Upper lobe of right lung (tissue), 1 donor: Measurements from ENCODE around the gene SERAC1. TPM values are rescaled to one million over a fixed set of nuclear protein-coding genes. Genes with fewer than 3 reads are reported as not detected.
"Not testable (repeated sequence)": the region's sequence is repeated elsewhere in the genome, so short reads cannot be mapped to it uniquely, and the experiment has no call there.

ENCODE experiments used
- ATAC-seq: fragments of 200-7000 bp; cut with Tn5 transposase; one replicate; pipeline ENCODE4 v1.9.1; 2020; ENCODE audit warnings: mild to moderate bottlenecking, moderate library complexity
- DNase-seq: peaks from one replicate; pipeline ENCODE4 v3.0.0-alpha.2; 2020
- H3K27ac ChIP-seq: fragments of 200-600 bp; one replicate; pipeline ENCODE4 v1.8.0; 2022
- H3K27me3 ChIP-seq: fragments of 200-600 bp; one replicate; pipeline ENCODE4 v1.8.0; 2022; ENCODE audit warnings: mild to moderate bottlenecking
- H3K36me3 ChIP-seq: fragments of 200-600 bp; one replicate; pipeline ENCODE4 v1.8.0; 2022
- H3K4me1 ChIP-seq: fragments of 200-600 bp; one replicate; pipeline ENCODE4 v1.8.0; 2022
- H3K4me3 ChIP-seq: fragments of 200-600 bp; one replicate; pipeline ENCODE4 v1.8.0; 2022; ENCODE audit warnings: mild to moderate bottlenecking
- H3K9me3 ChIP-seq: fragments of 200-600 bp; one replicate; pipeline ENCODE4 v1.8.0; 2022
- intact Hi-C: fragments of 100-400 bp; cut with DNase I; formaldehyde crosslinking; loops from one replicate; pipeline ENCODE4 v1.11.0; 2022
- long read RNA-seq: library from polyadenylated mRNA; unstranded; transcript quantifications from one replicate; pipeline ENCODE4 v2.0.0, GENCODE V29; 2021
- total RNA-seq: library from RNA; stranded (reverse); fragmentation: NEBNext Ultra II Directional; extraction: Animal tissue kit (Norgen Biotek cat#: 25700); gene quantifications from one replicate; pipeline ENCODE4 v1.2.1, GENCODE V29; 2021
- TF ChIP-seq, protein P1 (sequence below): fragments of 200-600 bp; IDR thresholded peaks from one replicate; pipeline ENCODE4 v1.8.0; 2022; ENCODE audit warnings: antibody characterized with exemption
- donor health status: DM: no; HTN: yes; CAD: no; lungs with severe emphysema.

The SERAC1 gene
- total RNA-seq, result 7.5 TPM
- long read RNA-seq, transcript SERAC1-202 (17 exons, 3,940 nt), result major isoform, 6 of 14 reads
- long read RNA-seq, partial matches to known transcripts, result 0 of 14 reads
- long read RNA-seq, other reads (novel, unspliced or antisense), result 6 of 14 reads

DNA sequence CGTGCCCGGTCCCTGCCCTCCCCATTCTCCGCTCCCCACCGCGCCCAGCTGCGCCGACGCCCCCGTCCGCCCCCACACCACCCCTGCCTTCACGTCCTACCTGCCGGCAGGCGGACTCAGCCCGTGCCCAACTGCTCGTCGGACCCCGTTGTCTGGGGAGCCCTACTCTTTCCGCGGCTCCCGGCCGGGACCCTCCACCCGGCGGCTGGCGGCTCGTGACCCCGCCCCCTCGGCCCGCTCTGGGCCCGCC lies at the start of gene SERAC1:
SERAC1 (minus strand) TSS at position 223 of the 250 bp plus-strand sequence. CDS start 9,899 bp downstream, outside the sequence.
- TF ChIP-seq, protein P1, sequence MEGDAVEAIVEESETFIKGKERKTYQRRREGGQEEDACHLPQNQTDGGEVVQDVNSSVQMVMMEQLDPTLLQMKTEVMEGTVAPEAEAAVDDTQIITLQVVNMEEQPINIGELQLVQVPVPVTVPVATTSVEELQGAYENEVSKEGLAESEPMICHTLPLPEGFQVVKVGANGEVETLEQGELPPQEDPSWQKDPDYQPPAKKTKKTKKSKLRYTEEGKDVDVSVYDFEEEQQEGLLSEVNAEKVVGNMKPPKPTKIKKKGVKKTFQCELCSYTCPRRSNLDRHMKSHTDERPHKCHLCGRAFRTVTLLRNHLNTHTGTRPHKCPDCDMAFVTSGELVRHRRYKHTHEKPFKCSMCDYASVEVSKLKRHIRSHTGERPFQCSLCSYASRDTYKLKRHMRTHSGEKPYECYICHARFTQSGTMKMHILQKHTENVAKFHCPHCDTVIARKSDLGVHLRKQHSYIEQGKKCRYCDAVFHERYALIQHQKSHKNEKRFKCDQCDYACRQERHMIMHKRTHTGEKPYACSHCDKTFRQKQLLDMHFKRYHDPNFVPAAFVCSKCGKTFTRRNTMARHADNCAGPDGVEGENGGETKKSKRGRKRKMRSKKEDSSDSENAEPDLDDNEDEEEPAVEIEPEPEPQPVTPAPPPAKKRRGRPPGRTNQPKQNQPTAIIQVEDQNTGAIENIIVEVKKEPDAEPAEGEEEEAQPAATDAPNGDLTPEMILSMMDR, result no peak
- ATAC-seq, result peak; percentile 86
- no peaks in the 10 kb centered on the region for H3K36me3 ChIP-seq

DNA sequence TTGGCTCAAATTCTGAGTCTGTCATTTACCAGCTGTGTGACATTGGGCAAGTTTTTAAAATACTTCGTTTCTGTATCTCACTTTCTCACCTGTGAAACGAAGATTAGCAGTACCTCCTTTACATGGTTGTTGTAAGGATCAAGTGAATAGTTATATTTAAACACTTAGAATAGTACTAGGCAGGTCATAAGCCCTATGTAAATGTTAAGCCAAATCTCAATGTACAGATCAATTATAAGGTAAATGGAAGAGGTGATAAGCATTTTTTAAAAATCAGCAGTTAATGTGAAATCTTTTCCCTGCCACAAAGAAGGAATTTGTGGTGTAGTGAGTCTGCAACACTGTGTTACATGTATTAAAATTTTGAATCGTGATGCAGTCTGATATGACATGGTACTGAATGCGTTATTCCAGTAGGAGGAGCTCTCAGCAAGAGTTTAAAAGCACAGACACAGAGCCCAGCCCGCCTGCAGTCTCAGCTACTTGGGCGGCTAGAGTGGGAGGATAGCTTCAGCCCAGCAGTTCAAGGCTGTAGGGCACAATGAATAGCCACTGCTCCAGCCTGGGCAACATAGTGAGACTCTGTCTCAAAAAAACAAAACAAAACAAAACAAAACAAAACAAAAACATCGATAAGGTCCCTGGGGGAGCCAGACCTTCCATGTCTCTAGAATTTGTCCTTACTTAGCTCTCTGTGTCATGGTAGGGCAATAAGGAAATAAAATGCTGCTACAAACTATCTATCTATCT lies 46.0 kb upstream of the SERAC1 start:
- Histone ChIP-seq H3K4me3 (no peak overlapping the region), H3K36me3 (no peaks in the 10 kb centered on the region), H3K27ac (no peak overlapping the region), H3K27me3 (no peaks in the 10 kb centered on the region), H3K9me3 (no peaks in the 10 kb centered on the region), H3K4me1 (no peaks in the 10 kb centered on the region)
- TF ChIP-seq, protein P1, result peak; percentile 77
- DNase-seq (peak; percentile 82), ATAC-seq (peak; percentile 99)
- intact Hi-C loops, result no loop called here

More for the DNA sequence above, at the start of gene SERAC1:
- no peak for DNase-seq
- Histone ChIP-seq H3K9me3 (no peaks in the 10 kb centered on the region), H3K4me1 (peaks cover 11% of the 10 kb centered on the region), H3K4me3 (peak within 1 kb of the TSS; percentile 88), H3K27me3 (no peaks in the 10 kb centered on the region), H3K27ac (peak within 1 kb of the TSS; percentile 95)
- intact Hi-C loops, result no loop called here

DNA sequence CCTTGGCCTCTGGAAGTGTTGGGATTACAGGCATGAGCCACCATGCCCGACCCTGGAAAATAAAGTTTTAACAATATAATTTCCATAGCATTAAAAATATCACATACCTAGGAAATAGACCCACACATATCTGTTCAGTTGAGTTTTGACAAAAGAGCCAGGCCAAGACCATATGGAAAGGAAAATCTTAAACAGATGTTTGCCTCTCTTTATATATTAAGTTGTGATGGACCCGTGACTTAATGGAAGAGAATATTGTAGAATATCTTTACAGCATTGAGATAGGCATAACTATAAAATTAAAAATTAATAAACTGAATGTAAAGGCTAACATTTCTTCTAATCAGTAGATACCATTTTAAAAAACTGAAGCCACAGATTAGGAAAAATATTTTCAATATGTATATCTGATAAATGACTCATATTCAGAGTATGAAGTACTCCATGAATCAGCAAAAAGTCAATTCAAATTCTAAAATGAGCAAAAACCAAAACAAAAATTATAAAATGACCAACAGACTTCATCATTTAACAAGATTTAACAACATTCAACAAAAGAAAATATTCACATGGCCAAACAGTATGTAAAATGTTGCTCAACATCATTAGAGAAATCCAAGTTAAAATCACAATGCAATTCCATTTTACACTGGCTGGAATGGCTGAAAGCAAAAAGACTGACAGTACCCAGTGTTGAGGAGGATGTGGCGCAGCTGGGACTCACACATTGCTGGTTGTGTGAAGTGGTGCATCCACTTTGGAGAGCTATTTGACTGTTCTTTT lies 43.4 kb upstream of the SERAC1 start:
- intact Hi-C loops, result no loop called here
- ATAC-seq, result no peak
- no peak overlapping the region for H3K27ac ChIP-seq
- no peaks in the 10 kb centered on the region for H3K36me3 ChIP-seq
- no peak for DNase-seq
- TF ChIP-seq, protein P1, result no peak
- H3K27me3 ChIP-seq, result no peaks in the 10 kb centered on the region
- no peaks in the 10 kb centered on the region for H3K9me3 ChIP-seq
- no peak overlapping the region for H3K4me3 ChIP-seq
- no peaks in the 10 kb centered on the region for H3K4me1 ChIP-seq

DNA sequence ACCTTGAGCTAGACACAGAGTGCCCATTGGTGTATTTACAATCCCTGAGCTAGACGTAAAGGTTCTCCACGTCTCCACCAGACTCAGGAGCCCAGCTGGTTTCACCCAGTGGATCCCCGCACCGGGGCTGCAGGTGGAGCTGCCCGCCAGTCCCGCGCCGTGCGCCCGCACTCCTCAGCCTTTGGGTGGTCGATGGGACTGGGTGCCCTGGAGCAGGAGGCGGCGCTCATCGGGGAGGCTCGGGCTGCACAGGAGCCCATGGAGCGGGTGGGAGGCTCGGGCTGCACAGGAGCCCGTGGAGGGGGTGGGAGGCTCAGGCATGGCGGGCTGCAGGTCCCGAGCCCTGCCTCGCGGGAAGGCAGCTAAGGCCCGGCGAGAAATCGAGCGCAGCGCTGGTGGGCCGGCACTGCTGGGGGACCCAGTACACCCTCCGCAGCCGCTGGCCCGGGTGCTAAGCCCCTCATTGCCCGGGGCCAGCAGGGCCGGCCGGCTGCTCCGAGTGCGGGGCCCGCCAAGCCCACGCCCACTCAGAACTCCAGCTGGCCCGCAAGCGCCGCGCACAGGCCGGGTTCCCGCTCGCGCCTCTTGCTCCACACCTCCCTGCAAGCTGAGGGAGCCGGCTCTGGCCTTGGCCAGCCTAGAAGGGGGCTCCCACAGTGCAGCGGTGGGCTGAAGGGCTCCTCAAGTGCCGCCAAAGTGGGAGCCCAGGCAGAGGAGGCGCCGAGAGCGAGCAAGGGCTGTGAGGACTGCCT lies 41.7 kb upstream of the SERAC1 start:
- H3K9me3 ChIP-seq, DNase-seq, H3K27ac ChIP-seq, H3K27me3 ChIP-seq, intact Hi-C loops, H3K36me3 ChIP-seq, H3K4me1 ChIP-seq, ATAC-seq, H3K4me3 ChIP-seq: not testable (repeated sequence)

DNA sequence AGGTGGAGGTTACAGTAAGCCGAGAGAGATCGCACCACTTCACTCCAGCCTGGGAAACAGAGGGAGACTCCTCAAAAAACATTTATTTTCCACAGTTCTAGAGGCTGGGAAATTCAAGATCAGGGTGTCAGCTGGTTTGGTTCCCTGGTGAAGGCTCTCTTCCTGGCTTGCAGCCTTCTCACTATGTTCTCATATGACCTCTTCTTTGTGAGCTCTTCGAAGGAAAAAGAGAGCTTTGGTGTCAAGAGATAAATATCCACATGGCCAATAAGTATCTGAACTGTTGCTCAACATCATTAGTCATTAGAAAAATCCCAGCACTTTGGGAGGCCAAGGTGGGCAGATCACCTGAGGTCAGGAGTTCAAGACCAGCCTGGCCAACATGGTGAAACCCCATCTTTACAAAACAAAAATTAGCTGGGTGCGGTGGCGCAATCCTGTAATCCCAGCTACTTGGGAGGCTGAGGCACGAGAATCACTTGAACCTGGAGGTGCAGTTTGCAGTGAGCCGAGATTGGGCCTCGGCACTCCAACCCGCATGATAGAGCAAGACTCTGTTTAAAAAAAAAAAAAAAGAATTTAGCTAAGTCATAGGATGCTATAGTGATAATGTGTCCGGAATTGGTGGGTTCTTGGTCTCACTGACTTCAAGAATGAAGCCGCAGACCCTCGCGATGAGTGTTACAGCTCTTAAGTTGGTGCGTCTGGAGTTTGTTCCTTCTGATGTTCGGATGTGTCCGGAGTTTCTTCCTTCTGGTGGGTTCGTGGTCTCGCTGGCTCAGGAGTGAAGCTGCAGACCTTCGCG lies 40.4 kb upstream of the SERAC1 start:
- H3K27ac ChIP-seq, H3K9me3 ChIP-seq, DNase-seq, intact Hi-C loops, H3K36me3 ChIP-seq, H3K4me3 ChIP-seq, H3K4me1 ChIP-seq, H3K27me3 ChIP-seq, ATAC-seq: not testable (repeated sequence)

DNA sequence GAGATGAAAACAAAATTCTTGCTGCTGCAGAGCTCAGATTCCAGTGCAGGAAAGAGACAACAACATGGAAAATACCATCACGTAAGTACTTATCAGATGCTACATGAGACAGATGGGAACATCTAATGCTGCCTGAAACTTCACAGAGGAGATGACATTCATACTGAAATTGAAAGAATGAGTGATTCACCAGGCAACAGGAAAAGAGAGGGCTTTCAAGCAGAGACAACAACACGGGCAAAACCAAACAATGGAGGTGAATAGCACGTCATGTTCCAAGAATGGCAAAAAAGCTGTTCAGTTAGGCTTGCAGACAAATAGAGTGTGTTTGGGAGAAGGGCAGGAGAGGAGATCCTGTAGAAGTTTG lies 39.3 kb upstream of the SERAC1 start:
- H3K4me3 ChIP-seq, result no peak overlapping the region
- no peak for ATAC-seq
- TF ChIP-seq, protein P1, result no peak
- no peaks in the 10 kb centered on the region for H3K4me1 ChIP-seq
- H3K27me3 ChIP-seq, result no peaks in the 10 kb centered on the region
- intact Hi-C loops, result no loop called here
- no peak overlapping the region for H3K27ac ChIP-seq
- no peaks in the 10 kb centered on the region for H3K9me3 ChIP-seq
- no peak for DNase-seq
- H3K36me3 ChIP-seq, result no peaks in the 10 kb centered on the region
